ENCODE results near the gene PTBP1. TPM values are rescaled to one million over a fixed set of nuclear protein-coding genes. Genes with fewer than 3 reads are reported as not detected.

Gene PTBP1
- total RNA-seq, 4 donors from 2014 or later, result 139 to 167 (median 156) TPM

- H3K9me3 ChIP-seq, result no peaks in the 10 kb centered on the region
- intact Hi-C loops (cut with DNase I), result loop anchor here (5.0 to 10.0 kb wide), 2 partner anchors 83 to 151 kb away; partner anchors contain the start of genes CFD and ELANE
- H3K36me3 ChIP-seq, result no peaks in the 10 kb centered on the region
- H3K4me1 ChIP-seq, result peaks cover 0 to 16% (median 0%) of the 10 kb centered on the region in 3 donors
- peaks cover 0 to 9% (median 0%) of the 10 kb centered on the region in 4 donors for H3K27me3 ChIP-seq
- WGBS, 2 donors, result 7 to 11% methylated on average over 6 of the region's 6 CpGs
- H3K4me3 ChIP-seq, result no peak overlapping the region
- TF ChIP-seq POLR2A (IDR thresholded peaks at IDR 0.05) (no peak), CTCF (IDR thresholded peaks at IDR 0.05) (peak; percentile 19 to 58 (median 46))
- no peak overlapping the region for H3K27ac ChIP-seq
- no peak for DNase-seq
Measured at GRCh38 chr19:771332-771785, 25.9 kb upstream of the PTBP1 start.

- H3K9me3 ChIP-seq, result no peaks in the 10 kb centered on the region
- no peak for DNase-seq
- H3K4me3 ChIP-seq, result no peak overlapping the region
- H3K4me1 ChIP-seq, result peaks cover 0 to 16% (median 0%) of the 10 kb centered on the region in 3 donors
- intact Hi-C loops (cut with DNase I), result loop anchor here (5.0 to 10.0 kb wide), 2 partner anchors 83 to 150 kb away; partner anchors contain the start of genes CFD and ELANE
- H3K36me3 ChIP-seq, result no peaks in the 10 kb centered on the region
- TF ChIP-seq POLR2A (IDR thresholded peaks at IDR 0.05), result no peak
- TF ChIP-seq CTCF (IDR thresholded peaks at IDR 0.05), result no peak
- WGBS, 2 donors, result 79 to 100% methylated on average over 1 to 5 of the region's 5 CpGs
- no peak overlapping the region for H3K27ac ChIP-seq
- H3K27me3 ChIP-seq, result peaks cover 0 to 9% (median 0%) of the 10 kb centered on the region in 4 donors
Measured at GRCh38 chr19:772063-772462, 25.2 kb upstream of the PTBP1 start.

GRCh38 chr19:772730-773436, 24.4 kb upstream of the PTBP1 start:
- 63 to 86% methylated on average over 1 to 11 of the region's 18 CpGs for WGBS, 2 donors

GRCh38 chr19:776549-776948, 20.7 kb upstream of the PTBP1 start:
- intact Hi-C loops (cut with DNase I), result loop anchor here (10.0 kb wide), 1 partner anchor 78 kb away; the partner anchor contains the start of genes CFD and ELANE
- no peaks in the 10 kb centered on the region for H3K36me3 ChIP-seq
- no peak overlapping the region for H3K4me3 ChIP-seq
- 42 to 60% methylated on average over 8 to 10 of the region's 18 CpGs for WGBS, 2 donors
- no peak overlapping the region for H3K27ac ChIP-seq
- H3K4me1 ChIP-seq, result peaks cover 0 to 18% (median 7%) of the 10 kb centered on the region in 3 donors
- TF ChIP-seq CTCF (IDR thresholded peaks at IDR 0.05) (no peak), POLR2A (IDR thresholded peaks at IDR 0.05) (no peak)
- no peaks in the 10 kb centered on the region for H3K27me3 ChIP-seq
- no peak for DNase-seq
- H3K9me3 ChIP-seq, result no peaks in the 10 kb centered on the region

More at GRCh38 chr19:772730-773436, 24.4 kb upstream of the PTBP1 start:
- no peaks in the 10 kb centered on the region for H3K36me3 ChIP-seq
- no peak overlapping the region for H3K4me3 ChIP-seq
- no peak for DNase-seq
- H3K9me3 ChIP-seq, result no peaks in the 10 kb centered on the region
- H3K27ac ChIP-seq, result no peak overlapping the region
- TF ChIP-seq CTCF (IDR thresholded peaks at IDR 0.05), result no peak
- no peak for TF ChIP-seq POLR2A (IDR thresholded peaks at IDR 0.05)
- intact Hi-C loops (cut with DNase I), result loop anchor here (5.0 to 10.0 kb wide), 2 partner anchors 82 to 149 kb away; partner anchors contain the start of genes CFD and ELANE
- H3K27me3 ChIP-seq, result peaks cover 0 to 5% (median 0%) of the 10 kb centered on the region in 4 donors
- peaks cover 0 to 16% (median 0%) of the 10 kb centered on the region in 3 donors for H3K4me1 ChIP-seq

Data from esophagus squamous epithelium (tissue), 5 donors.